IMR-90 (cell line): ENCODE measurements around the gene PAFAH1B1.

Source experiments
- BHLHE40 ChIP-seq: fragments of 150-350 bp; IDR thresholded peaks from 2 replicates; pipeline ENCODE4 v1.6.1; 2016; ENCODE audit warnings: mild to moderate bottlenecking, low read depth, low read length
- CEBPB ChIP-seq: IDR thresholded peaks from 2 replicates; pipeline ENCODE4 v1.6.1; 2012; ENCODE audit warnings: low read depth, low read length, improper control_type of control experiment
- POLR2A ChIP-seq: IDR thresholded peaks from 2 replicates; pipeline ENCODE4 v1.6.1; 2012; ENCODE audit warnings: mild to moderate bottlenecking, low read depth, low read length
- RAD21 ChIP-seq: IDR thresholded peaks from 2 replicates; pipeline ENCODE4 v1.6.1; 2012; ENCODE audit warnings: low read length, improper control_type of control experiment
- RFX5 ChIP-seq: IDR thresholded peaks from 2 replicates; pipeline ENCODE4 v1.8.0; 2012; ENCODE audit warnings: low read depth, mild to moderate bottlenecking, low read length, moderate library complexity
- SMC3 ChIP-seq: fragments of 150-350 bp; IDR thresholded peaks from 2 replicates; pipeline ENCODE4 v1.6.1; 2016; ENCODE audit warnings: low read depth, mild to moderate bottlenecking, antibody characterized with exemption, low read length, moderate library complexity
- TF ChIP-seq, protein P1 (sequence below): conservative IDR thresholded peaks from 2 replicates; pipeline ENCODE4 v1.5.1; 2012; ENCODE audit warnings: mild to moderate bottlenecking, low read depth, low read length, improper control_type of control experiment

DNA sequence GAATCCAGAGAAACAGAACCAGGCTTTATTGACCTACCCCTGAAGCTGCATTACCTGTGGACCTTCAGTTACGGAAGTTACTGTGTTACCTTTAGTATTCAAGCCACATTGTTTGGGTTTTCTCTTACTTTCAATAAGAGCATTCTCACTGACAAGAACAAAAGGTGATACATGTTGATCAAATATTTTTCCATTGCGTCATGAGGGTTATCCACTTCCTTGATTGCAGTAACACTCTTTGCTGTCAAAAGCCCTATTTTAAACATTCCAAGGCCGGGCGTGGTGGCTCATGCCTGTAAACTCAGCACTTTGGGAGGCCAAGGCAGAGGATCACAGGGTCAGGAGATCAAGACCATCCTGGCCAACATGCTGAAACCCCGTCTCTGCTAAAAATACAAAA lies 28.6 kb upstream of the PAFAH1B1 start:
- TF ChIP-seq RFX5 (no peak), BHLHE40 (no peak), RAD21 (no peak), SMC3 (no peak), CEBPB (peak; percentile 25; the same call in 1 of the 2 replicates), POLR2A (no peak)
- TF ChIP-seq, protein P1, sequence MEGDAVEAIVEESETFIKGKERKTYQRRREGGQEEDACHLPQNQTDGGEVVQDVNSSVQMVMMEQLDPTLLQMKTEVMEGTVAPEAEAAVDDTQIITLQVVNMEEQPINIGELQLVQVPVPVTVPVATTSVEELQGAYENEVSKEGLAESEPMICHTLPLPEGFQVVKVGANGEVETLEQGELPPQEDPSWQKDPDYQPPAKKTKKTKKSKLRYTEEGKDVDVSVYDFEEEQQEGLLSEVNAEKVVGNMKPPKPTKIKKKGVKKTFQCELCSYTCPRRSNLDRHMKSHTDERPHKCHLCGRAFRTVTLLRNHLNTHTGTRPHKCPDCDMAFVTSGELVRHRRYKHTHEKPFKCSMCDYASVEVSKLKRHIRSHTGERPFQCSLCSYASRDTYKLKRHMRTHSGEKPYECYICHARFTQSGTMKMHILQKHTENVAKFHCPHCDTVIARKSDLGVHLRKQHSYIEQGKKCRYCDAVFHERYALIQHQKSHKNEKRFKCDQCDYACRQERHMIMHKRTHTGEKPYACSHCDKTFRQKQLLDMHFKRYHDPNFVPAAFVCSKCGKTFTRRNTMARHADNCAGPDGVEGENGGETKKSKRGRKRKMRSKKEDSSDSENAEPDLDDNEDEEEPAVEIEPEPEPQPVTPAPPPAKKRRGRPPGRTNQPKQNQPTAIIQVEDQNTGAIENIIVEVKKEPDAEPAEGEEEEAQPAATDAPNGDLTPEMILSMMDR = no peak
